ENCODE measurements around the gene RPL29. TPM values are rescaled to one million over a fixed set of nuclear protein-coding genes. Genes with fewer than 3 reads are reported as not detected.
A peak's percentile ranks its signal among the peaks of the same experiment; 100 is the strongest.

The RPL29 gene
- polyA plus RNA-seq, 1 experiment = 1,368 TPM

GRCh38 chr3:51986010-51986947 is 9.4 kb downstream of the RPL29 start:
- H3K27me3 ChIP-seq (ENCODE audit: control insufficient read depth, insufficient read depth, low read length) = no peaks in the 10 kb centered on the region
- H3K9me3 ChIP-seq (ENCODE audit: control insufficient read depth, insufficient read depth, low read length) = no peaks in the 10 kb centered on the region; the same call in 1 of the 2 replicates
- DNase-seq (ENCODE audit: low read depth, low spot score) = no peak
- no peak overlapping the region for H3K4me3 ChIP-seq (ENCODE audit: low read depth, low read length)
- no peak overlapping the region for H3K27ac ChIP-seq (ENCODE audit: low read depth, low read length)
- no peak for TF ChIP-seq CTCF (IDR thresholded peaks at IDR 0.05; ENCODE audit: low read depth, low read length)
- POLR2A ChIA-PET = interaction anchor here (1.1 kb wide), 1 partner anchor 9 kb away, joined by 4 read pairs; the partner anchor contains the start of gene RPL29
- CTCF ChIA-PET = interaction anchor here (0.6 to 1.6 kb wide), 2 partner anchors 12 to 70 kb away, joined by 3 to 7 read pairs; partner anchors contain the start of genes ABHD14B and DUSP7

- DNase-seq (ENCODE audit: low read depth, low spot score) = no peak
- H3K4me3 ChIP-seq (ENCODE audit: low read depth, low read length) = no peak overlapping the region
- H3K9me3 ChIP-seq (ENCODE audit: control insufficient read depth, insufficient read depth, low read length) = no peaks in the 10 kb centered on the region; the same call in 1 of the 2 replicates
- ChIA-PET CTCF (interaction anchor here (0.9 to 5.6 kb wide), 3 partner anchors 10 to 43 kb away, joined by 6 to 48 read pairs (median 24); partner anchors contain the start of genes ABHD14A, ABHD14B, PARP3 and RRP9), POLR2A (interaction anchor here (1.2 kb wide), 1 partner anchor 17 kb away, joined by 3 read pairs; no protein-coding TSS in a partner anchor)
- no peak overlapping the region for H3K27ac ChIP-seq (ENCODE audit: low read depth, low read length)
- no peak for TF ChIP-seq CTCF (IDR thresholded peaks at IDR 0.05; ENCODE audit: low read depth, low read length)
- no peaks in the 10 kb centered on the region for H3K27me3 ChIP-seq (ENCODE audit: control insufficient read depth, insufficient read depth, low read length)
Measured at GRCh38 chr3:51985063-51985462, 10.6 kb downstream of the RPL29 start.

GRCh38 chr3:51984269-51984647 is 11.4 kb downstream of the RPL29 start:
- ChIA-PET POLR2A (interaction anchor here (0.5 to 2.9 kb wide), 6 partner anchors 8 to 70 kb away, joined by 3 to 29 read pairs (median 6); partner anchors contain the start of genes ABHD14A, ABHD14B and RPL29), CTCF (interaction anchor here (3.9 to 5.6 kb wide), 2 partner anchors 10 to 42 kb away, joined by 24 to 48 read pairs; partner anchors contain the start of genes ABHD14A, ABHD14B, PARP3 and RRP9)
- Histone ChIP-seq H3K27ac (ENCODE audit: low read depth, low read length) (peak overlapping the region; percentile 31), H3K4me3 (ENCODE audit: low read depth, low read length) (peak overlapping the region; percentile 73), H3K9me3 (ENCODE audit: control insufficient read depth, insufficient read depth, low read length) (no peaks in the 10 kb centered on the region; the same call in 1 of the 2 replicates), H3K27me3 (ENCODE audit: control insufficient read depth, insufficient read depth, low read length) (no peaks in the 10 kb centered on the region)
- no peak for TF ChIP-seq CTCF (IDR thresholded peaks at IDR 0.05; ENCODE audit: low read depth, low read length)
- DNase-seq (ENCODE audit: low read depth, low spot score) = no peak

GRCh38 chr3:51983578-51984268 is 12.0 kb downstream of the RPL29 start:
- TF ChIP-seq CTCF (IDR thresholded peaks at IDR 0.05; ENCODE audit: low read depth, low read length) = no peak
- CTCF ChIA-PET = interaction anchor here (0.9 to 5.6 kb wide), 4 partner anchors 10 to 42 kb away, joined by 3 to 48 read pairs (median 14); partner anchors contain the start of genes ABHD14A, ABHD14B, PARP3 and RRP9
- Histone ChIP-seq H3K27ac (ENCODE audit: low read depth, low read length) (peak overlapping the region; percentile 95), H3K27me3 (ENCODE audit: control insufficient read depth, insufficient read depth, low read length) (no peaks in the 10 kb centered on the region), H3K9me3 (ENCODE audit: control insufficient read depth, insufficient read depth, low read length) (no peaks in the 10 kb centered on the region; the same call in 1 of the 2 replicates), H3K4me3 (ENCODE audit: low read depth, low read length) (peak overlapping the region; percentile 73)
- DNase-seq (ENCODE audit: low read depth, low spot score) = no peak
- POLR2A ChIA-PET = interaction anchor here (0.5 to 2.9 kb wide), 12 partner anchors 8 to 539 kb away, joined by 3 to 29 read pairs (median 5); partner anchors contain the start of genes ABHD14A, ABHD14B, PCBP4 and RPL29

Measured in AG04450 (cell line).